ENCODE measurements around the gene COX19. TPM values are rescaled to one million over a fixed set of nuclear protein-coding genes. Genes with fewer than 3 reads are reported as not detected.

The COX19 gene
- total RNA-seq, 4 donors from 2014 or later, result 2.6 to 32.5 (median 20.1) TPM

DNA sequence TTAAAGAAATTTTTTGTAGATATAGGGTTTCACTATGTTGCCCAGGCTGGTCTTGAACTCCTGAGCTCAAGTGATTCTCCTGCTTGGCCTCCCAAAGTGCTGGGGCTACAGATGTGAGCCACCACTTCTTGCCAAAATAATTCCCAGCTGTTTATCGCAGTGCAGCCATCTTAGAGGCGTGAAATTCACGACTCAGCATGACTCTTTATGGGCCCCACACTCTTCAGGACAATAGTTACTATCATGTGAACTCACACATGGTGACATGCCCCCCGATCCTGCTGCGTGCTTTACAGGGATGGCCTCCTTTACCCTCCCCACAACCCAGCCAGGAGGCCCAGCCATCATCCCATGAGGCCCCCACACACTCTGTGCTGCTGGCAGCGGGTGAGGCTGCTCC is 4.6 kb downstream of the COX19 start:
- Histone ChIP-seq H3K27ac (no peak overlapping the region), H3K4me1 (peaks cover 0 to 6% of the 10 kb centered on the region in 2 donors), H3K36me3 (no peaks in the 10 kb centered on the region), H3K4me3 (no peak overlapping the region), H3K27me3 (no peaks in the 10 kb centered on the region), H3K9me3 (no peaks in the 10 kb centered on the region)
- TF ChIP-seq, protein P1, sequence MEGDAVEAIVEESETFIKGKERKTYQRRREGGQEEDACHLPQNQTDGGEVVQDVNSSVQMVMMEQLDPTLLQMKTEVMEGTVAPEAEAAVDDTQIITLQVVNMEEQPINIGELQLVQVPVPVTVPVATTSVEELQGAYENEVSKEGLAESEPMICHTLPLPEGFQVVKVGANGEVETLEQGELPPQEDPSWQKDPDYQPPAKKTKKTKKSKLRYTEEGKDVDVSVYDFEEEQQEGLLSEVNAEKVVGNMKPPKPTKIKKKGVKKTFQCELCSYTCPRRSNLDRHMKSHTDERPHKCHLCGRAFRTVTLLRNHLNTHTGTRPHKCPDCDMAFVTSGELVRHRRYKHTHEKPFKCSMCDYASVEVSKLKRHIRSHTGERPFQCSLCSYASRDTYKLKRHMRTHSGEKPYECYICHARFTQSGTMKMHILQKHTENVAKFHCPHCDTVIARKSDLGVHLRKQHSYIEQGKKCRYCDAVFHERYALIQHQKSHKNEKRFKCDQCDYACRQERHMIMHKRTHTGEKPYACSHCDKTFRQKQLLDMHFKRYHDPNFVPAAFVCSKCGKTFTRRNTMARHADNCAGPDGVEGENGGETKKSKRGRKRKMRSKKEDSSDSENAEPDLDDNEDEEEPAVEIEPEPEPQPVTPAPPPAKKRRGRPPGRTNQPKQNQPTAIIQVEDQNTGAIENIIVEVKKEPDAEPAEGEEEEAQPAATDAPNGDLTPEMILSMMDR (IDR thresholded peaks at IDR 0.05), result no peak
- no peak for TF ChIP-seq POLR2A (IDR thresholded peaks at IDR 0.05)
- DNase-seq, result no peak
- intact Hi-C loops (cut with DNase I; ENCODE audit: low total_unique reads), result no loop called here

DNA sequence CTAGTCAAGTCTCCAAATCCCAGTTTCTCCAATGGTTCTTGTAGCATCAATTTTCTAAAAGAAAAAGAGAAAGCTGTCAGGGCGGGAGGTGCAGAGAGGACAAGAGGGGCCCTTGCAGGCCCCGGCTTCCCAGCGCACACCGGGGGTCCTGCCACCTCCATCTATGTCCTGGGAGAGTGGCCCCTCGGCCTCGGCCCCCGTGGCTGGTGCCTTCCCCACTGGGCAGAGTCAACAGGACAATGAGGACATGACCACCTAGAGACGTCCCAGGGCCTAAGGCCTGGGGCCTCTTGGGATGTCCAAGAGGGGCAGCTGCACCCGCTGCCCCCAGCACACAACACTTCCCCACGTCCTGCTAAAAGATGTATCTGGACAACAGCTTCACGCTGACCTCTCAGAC is 5.9 kb downstream of the COX19 start:
- intact Hi-C loops (cut with DNase I; ENCODE audit: low total_unique reads), result no loop called here
- Histone ChIP-seq H3K9me3 (no peaks in the 10 kb centered on the region), H3K4me1 (peaks cover 0 to 10% of the 10 kb centered on the region in 2 donors), H3K27me3 (no peaks in the 10 kb centered on the region), H3K4me3 (no peak overlapping the region), H3K27ac (no peak overlapping the region), H3K36me3 (no peaks in the 10 kb centered on the region)
- TF ChIP-seq, protein P1 (IDR thresholded peaks at IDR 0.05), result no peak
- no peak for TF ChIP-seq POLR2A (IDR thresholded peaks at IDR 0.05)
- no peak for DNase-seq

DNA sequence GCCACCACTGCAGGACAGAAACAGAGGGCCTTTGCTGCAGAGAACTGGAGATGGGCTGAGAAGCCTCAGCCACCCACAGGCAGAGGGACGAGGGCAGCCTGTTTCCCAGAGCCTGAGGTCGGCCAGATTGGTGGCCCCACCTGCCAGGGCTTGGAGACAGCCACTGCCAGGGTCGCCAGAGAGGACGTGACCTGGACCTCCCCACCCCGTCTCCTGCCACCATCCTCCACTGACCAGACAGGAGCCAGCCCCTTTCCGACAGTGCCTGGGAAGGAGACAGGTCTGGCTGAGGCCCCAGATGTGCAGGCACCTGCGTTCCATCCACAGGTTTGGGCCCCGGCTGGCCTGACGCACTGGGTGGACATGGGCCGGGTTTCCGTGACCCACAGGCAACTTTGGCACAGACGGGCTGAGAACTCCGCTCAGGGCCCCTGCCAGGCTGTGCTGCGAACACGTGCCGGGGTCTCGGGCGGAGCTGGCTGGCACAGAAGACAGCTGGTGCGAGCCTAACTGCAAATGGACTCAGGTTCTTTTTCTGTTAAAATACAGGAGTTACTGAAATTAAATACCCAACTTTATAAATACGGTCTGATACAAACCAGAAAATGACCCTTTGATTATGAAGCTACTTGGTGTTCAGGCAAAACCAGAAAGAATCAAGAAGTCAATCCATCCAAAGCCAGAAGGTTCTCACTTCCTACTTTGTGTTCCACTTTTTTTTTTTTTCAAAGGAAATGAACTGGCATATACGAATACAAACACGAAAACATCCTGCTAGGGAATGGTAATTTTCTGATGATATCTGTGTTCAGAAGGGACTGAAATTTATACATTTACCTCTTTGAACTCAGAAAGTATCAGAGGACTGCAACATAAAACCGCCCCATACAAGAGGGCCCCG is 6.9 kb downstream of the COX19 start:
- Histone ChIP-seq H3K4me1 (peaks cover 0 to 15% of the 10 kb centered on the region in 2 donors), H3K9me3 (no peaks in the 10 kb centered on the region), H3K27me3 (no peaks in the 10 kb centered on the region), H3K4me3 (no peak overlapping the region), H3K27ac (no peak overlapping the region), H3K36me3 (no peaks in the 10 kb centered on the region)
- TF ChIP-seq, protein P1 (IDR thresholded peaks at IDR 0.05), result no peak
- TF ChIP-seq POLR2A (IDR thresholded peaks at IDR 0.05), result no peak
- intact Hi-C loops (cut with DNase I; ENCODE audit: low total_unique reads), result no loop called here
- DNase-seq, result no peak

- TF ChIP-seq, protein P1 (IDR thresholded peaks at IDR 0.05), result no peak
- TF ChIP-seq POLR2A (IDR thresholded peaks at IDR 0.05), result no peak
- Histone ChIP-seq H3K36me3 (no peaks in the 10 kb centered on the region), H3K27me3 (no peaks in the 10 kb centered on the region), H3K27ac (no peak overlapping the region), H3K4me3 (no peak overlapping the region), H3K9me3 (no peaks in the 10 kb centered on the region), H3K4me1 (peaks cover 0 to 17% of the 10 kb centered on the region in 2 donors)
- intact Hi-C loops (cut with DNase I; ENCODE audit: low total_unique reads), result no loop called here
- DNase-seq, result no peak
Measured at GRCh38 chr7:967361-968082, 7.8 kb downstream of the COX19 start.

Measured in uterus (tissue), 4 donors.